ENCODE measurements around the gene VAPB. TPM values are rescaled to one million over a fixed set of nuclear protein-coding genes. Genes with fewer than 3 reads are reported as not detected.

Gene VAPB
- total RNA-seq, 3 donors from 2014 or later (not counting 1 experiment from before 2014, with no cell fraction given): 20.3 to 23.1 (median 21.3) TPM

GRCh38 chr20:58461104-58461503 is 72.1 kb downstream of the VAPB start:
- Mint-ChIP-seq H3K4me1 (peaks cover 0 to 4% of the 10 kb centered on the region in 2 donors), H3K36me3 (no peaks in the 10 kb centered on the region), H3K27ac (no peak overlapping the region), H3K4me3 (no peak overlapping the region), H3K27me3 (ENCODE audit: low read depth in 2 of 2) (no peaks in the 10 kb centered on the region), H3K9me3 (no peaks in the 10 kb centered on the region)
- Histone ChIP-seq H3K4me3 (ENCODE audit: low read length) (no peak overlapping the region), H3K9me3 (ENCODE audit: control insufficient read depth, insufficient read depth, low read length) (no peaks in the 10 kb centered on the region), H3K27ac (ENCODE audit: low read length) (no peak overlapping the region), H3K27me3 (ENCODE audit: control insufficient read depth, insufficient read depth, low read length) (no peaks in the 10 kb centered on the region), H3K4me1 (ENCODE audit: control insufficient read depth, insufficient read depth, low read length) (no peaks in the 10 kb centered on the region), H3K36me3 (ENCODE audit: control insufficient read depth, insufficient read depth, low read length) (no peaks in the 10 kb centered on the region)
- ATAC-seq (no peak), DNase-seq (no peak)
- 97% methylated on average over 25 of the region's 25 CpGs for WGBS (ENCODE audit: insufficient coverage)
- TF ChIP-seq, protein P1, sequence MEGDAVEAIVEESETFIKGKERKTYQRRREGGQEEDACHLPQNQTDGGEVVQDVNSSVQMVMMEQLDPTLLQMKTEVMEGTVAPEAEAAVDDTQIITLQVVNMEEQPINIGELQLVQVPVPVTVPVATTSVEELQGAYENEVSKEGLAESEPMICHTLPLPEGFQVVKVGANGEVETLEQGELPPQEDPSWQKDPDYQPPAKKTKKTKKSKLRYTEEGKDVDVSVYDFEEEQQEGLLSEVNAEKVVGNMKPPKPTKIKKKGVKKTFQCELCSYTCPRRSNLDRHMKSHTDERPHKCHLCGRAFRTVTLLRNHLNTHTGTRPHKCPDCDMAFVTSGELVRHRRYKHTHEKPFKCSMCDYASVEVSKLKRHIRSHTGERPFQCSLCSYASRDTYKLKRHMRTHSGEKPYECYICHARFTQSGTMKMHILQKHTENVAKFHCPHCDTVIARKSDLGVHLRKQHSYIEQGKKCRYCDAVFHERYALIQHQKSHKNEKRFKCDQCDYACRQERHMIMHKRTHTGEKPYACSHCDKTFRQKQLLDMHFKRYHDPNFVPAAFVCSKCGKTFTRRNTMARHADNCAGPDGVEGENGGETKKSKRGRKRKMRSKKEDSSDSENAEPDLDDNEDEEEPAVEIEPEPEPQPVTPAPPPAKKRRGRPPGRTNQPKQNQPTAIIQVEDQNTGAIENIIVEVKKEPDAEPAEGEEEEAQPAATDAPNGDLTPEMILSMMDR (IDR thresholded peaks at IDR 0.05): no peak
- intact Hi-C loops (cut with micrococcal nuclease): no loop called here

GRCh38 chr20:58461899-58462298 is 72.9 kb downstream of the VAPB start:
- Mint-ChIP-seq H3K27ac (no peak overlapping the region), H3K36me3 (no peaks in the 10 kb centered on the region), H3K9me3 (no peaks in the 10 kb centered on the region), H3K27me3 (ENCODE audit: low read depth in 2 of 2) (peaks cover 0 to 4% of the 10 kb centered on the region in 2 donors), H3K4me1 (no peaks in the 10 kb centered on the region), H3K4me3 (no peak overlapping the region)
- DNase-seq (no peak), ATAC-seq (no peak)
- no peak overlapping the region for H3K4me3 ChIP-seq (ENCODE audit: low read length)
- intact Hi-C loops (cut with micrococcal nuclease): no loop called here
- H3K36me3 ChIP-seq (ENCODE audit: control insufficient read depth, insufficient read depth, low read length): no peaks in the 10 kb centered on the region
- 97% methylated on average over 6 of the region's 6 CpGs for WGBS (ENCODE audit: insufficient coverage)
- H3K9me3 ChIP-seq (ENCODE audit: control insufficient read depth, insufficient read depth, low read length): no peaks in the 10 kb centered on the region
- H3K27ac ChIP-seq (ENCODE audit: low read length): no peak overlapping the region
- H3K4me1 ChIP-seq (ENCODE audit: control insufficient read depth, insufficient read depth, low read length): no peaks in the 10 kb centered on the region
- TF ChIP-seq, protein P1 (IDR thresholded peaks at IDR 0.05): no peak
- no peaks in the 10 kb centered on the region for H3K27me3 ChIP-seq (ENCODE audit: control insufficient read depth, insufficient read depth, low read length)

GRCh38 chr20:58463256-58463655 is 74.2 kb downstream of the VAPB start:
- H3K36me3 Mint-ChIP-seq: no peaks in the 10 kb centered on the region

GRCh38 chr20:58464838-58465237 is 75.8 kb downstream of the VAPB start:
- DNase-seq (no peak), ATAC-seq (no peak)
- Histone ChIP-seq H3K4me3 (ENCODE audit: low read length) (no peak overlapping the region), H3K4me1 (ENCODE audit: control insufficient read depth, insufficient read depth, low read length) (no peaks in the 10 kb centered on the region), H3K9me3 (ENCODE audit: control insufficient read depth, insufficient read depth, low read length) (no peaks in the 10 kb centered on the region), H3K27ac (ENCODE audit: low read length) (no peak overlapping the region), H3K27me3 (ENCODE audit: control insufficient read depth, insufficient read depth, low read length) (no peaks in the 10 kb centered on the region), H3K36me3 (ENCODE audit: control insufficient read depth, insufficient read depth, low read length) (no peaks in the 10 kb centered on the region)
- H3K27ac Mint-ChIP-seq: no peak overlapping the region
- no peaks in the 10 kb centered on the region for H3K9me3 Mint-ChIP-seq
- no peaks in the 10 kb centered on the region for H3K36me3 Mint-ChIP-seq
- H3K4me3 Mint-ChIP-seq: no peak overlapping the region
- H3K4me1 Mint-ChIP-seq: no peaks in the 10 kb centered on the region
- intact Hi-C loops (cut with micrococcal nuclease): no loop called here
- TF ChIP-seq, protein P1 (IDR thresholded peaks at IDR 0.05): no peak
- H3K27me3 Mint-ChIP-seq (ENCODE audit: low read depth in 2 of 2): peaks cover 0 to 7% of the 10 kb centered on the region in 2 donors
- WGBS (ENCODE audit: insufficient coverage): 89% methylated on average over 8 of the region's 8 CpGs

More at GRCh38 chr20:58463256-58463655, 74.2 kb downstream of the VAPB start:
- Histone ChIP-seq H3K4me1 (ENCODE audit: control insufficient read depth, insufficient read depth, low read length) (no peaks in the 10 kb centered on the region), H3K9me3 (ENCODE audit: control insufficient read depth, insufficient read depth, low read length) (no peaks in the 10 kb centered on the region), H3K36me3 (ENCODE audit: control insufficient read depth, insufficient read depth, low read length) (no peaks in the 10 kb centered on the region), H3K27me3 (ENCODE audit: control insufficient read depth, insufficient read depth, low read length) (no peaks in the 10 kb centered on the region), H3K4me3 (ENCODE audit: low read length) (no peak overlapping the region), H3K27ac (ENCODE audit: low read length) (no peak overlapping the region)
- intact Hi-C loops (cut with micrococcal nuclease): no loop called here
- H3K27me3 Mint-ChIP-seq (ENCODE audit: low read depth in 2 of 2): peaks cover 0 to 6% of the 10 kb centered on the region in 2 donors
- no peak overlapping the region for H3K4me3 Mint-ChIP-seq
- H3K27ac Mint-ChIP-seq: no peak overlapping the region
- no peaks in the 10 kb centered on the region for H3K4me1 Mint-ChIP-seq
- no peaks in the 10 kb centered on the region for H3K9me3 Mint-ChIP-seq
- TF ChIP-seq, protein P1 (IDR thresholded peaks at IDR 0.05): no peak
- WGBS (ENCODE audit: insufficient coverage): 82% methylated on average over 9 of the region's 10 CpGs
- DNase-seq (no peak), ATAC-seq (no peak)

All from natural killer cell (primary cell).